ENCODE results near the gene FBN1.

The FBN1 gene

DNA sequence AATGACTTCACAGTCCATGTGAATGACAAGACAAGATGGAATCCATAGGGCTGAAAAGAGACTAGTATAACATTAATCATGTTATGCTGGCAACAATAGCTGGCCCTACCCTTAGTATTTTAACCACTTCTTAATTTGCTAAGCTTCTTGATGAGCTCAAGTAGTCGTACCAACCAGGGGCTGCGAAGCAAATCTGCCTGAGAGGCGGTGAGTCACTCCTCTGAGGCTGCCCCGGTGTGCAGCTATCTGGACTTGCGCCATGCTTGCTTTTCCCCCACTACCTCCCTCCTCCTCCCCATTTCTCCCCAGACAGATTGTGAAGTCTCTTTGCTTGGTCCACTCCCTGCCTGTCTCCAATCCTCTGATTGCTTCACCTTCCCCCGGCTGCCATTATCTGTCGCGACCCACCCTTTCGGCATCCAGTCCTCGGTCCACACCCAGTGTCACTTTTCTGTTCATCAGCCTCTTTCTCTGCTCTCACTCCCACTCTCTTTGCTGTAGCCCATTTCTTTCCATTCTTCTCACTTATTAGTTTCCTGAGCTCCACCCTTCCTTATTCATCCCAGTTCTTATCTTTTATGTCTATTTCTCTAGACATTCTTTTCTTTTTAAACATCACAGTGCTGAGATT lies 271.6 kb downstream of the FBN1 start:
- H2AFZ ChIP-seq: no peak overlapping the region

DNA sequence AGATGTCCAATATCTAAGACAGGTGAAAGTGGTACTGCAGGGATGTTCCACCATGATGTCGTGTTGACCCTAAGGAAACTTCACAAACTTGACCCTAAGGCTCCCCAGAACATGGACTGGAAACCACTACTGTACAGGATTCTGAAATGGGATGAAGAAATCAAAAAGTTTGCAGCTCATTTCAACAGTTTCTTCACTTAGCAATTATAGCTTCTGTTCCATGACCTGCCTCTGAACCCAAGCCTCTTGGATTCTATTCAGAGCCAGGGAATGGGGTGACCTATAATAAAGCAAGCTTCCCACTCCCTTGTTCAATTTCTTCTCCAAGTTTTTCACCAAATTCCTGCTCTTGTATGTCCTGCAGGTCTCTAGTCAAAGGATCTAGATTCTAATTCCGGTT lies 273.5 kb downstream of the FBN1 start:
- H3K9ac ChIP-seq: no peak overlapping the region
- H3K27me3 ChIP-seq (ENCODE audit: control insufficient read depth, insufficient read depth, low read length): no peaks in the 10 kb centered on the region
- H2AFZ ChIP-seq: no peak overlapping the region
- TF ChIP-seq, protein P1, sequence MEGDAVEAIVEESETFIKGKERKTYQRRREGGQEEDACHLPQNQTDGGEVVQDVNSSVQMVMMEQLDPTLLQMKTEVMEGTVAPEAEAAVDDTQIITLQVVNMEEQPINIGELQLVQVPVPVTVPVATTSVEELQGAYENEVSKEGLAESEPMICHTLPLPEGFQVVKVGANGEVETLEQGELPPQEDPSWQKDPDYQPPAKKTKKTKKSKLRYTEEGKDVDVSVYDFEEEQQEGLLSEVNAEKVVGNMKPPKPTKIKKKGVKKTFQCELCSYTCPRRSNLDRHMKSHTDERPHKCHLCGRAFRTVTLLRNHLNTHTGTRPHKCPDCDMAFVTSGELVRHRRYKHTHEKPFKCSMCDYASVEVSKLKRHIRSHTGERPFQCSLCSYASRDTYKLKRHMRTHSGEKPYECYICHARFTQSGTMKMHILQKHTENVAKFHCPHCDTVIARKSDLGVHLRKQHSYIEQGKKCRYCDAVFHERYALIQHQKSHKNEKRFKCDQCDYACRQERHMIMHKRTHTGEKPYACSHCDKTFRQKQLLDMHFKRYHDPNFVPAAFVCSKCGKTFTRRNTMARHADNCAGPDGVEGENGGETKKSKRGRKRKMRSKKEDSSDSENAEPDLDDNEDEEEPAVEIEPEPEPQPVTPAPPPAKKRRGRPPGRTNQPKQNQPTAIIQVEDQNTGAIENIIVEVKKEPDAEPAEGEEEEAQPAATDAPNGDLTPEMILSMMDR (IDR thresholded peaks at IDR 0.05): no peak
- H3K4me1 ChIP-seq: no peaks in the 10 kb centered on the region
- H3K27ac ChIP-seq: no peak overlapping the region
- no peaks in the 10 kb centered on the region for H3K79me2 ChIP-seq
- H3K9me3 ChIP-seq (ENCODE audit: control insufficient read depth, low read length): no peaks in the 10 kb centered on the region
- no peak overlapping the region for H3K4me3 ChIP-seq (ENCODE audit: low read depth, low read length)
- no peaks in the 10 kb centered on the region for H3K36me3 ChIP-seq (ENCODE audit: control insufficient read depth, insufficient read depth, low read length)
- H3K4me2 ChIP-seq (ENCODE audit: low read length): no peak overlapping the region

More for the DNA sequence above, 271.6 kb downstream of the FBN1 start:
- no peaks in the 10 kb centered on the region for H3K79me2 ChIP-seq
- H3K4me3 ChIP-seq (ENCODE audit: low read depth, low read length): no peak overlapping the region
- H3K4me1 ChIP-seq: no peaks in the 10 kb centered on the region
- H3K9ac ChIP-seq: no peak overlapping the region
- H3K9me3 ChIP-seq (ENCODE audit: control insufficient read depth, low read length): no peaks in the 10 kb centered on the region
- TF ChIP-seq, protein P1 (IDR thresholded peaks at IDR 0.05): no peak
- H3K27ac ChIP-seq: no peak overlapping the region
- H3K36me3 ChIP-seq (ENCODE audit: control insufficient read depth, insufficient read depth, low read length): no peaks in the 10 kb centered on the region
- H3K27me3 ChIP-seq (ENCODE audit: control insufficient read depth, insufficient read depth, low read length): no peaks in the 10 kb centered on the region
- no peak overlapping the region for H3K4me2 ChIP-seq (ENCODE audit: low read length)

DNA sequence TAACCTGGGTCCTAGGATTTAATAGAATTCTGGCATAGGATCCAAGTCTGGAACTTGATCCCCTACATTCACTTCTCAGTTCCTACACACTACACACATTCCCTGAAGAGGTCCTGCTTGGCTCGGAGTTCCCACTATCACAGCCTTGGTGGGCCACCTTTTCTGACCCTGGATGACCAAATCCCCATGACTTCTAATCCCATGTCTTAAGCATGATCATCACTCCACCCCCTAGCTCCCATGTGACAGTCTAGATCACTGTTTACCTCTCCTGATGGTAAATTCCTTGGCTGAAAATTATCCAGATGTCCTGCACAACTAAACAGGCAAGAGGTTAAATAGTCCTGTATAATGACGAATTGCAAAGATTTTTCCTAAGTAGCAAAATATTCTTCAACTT lies 274.0 kb downstream of the FBN1 start:
- no peak overlapping the region for H3K27ac ChIP-seq
- H3K9ac ChIP-seq: no peak overlapping the region

DNA sequence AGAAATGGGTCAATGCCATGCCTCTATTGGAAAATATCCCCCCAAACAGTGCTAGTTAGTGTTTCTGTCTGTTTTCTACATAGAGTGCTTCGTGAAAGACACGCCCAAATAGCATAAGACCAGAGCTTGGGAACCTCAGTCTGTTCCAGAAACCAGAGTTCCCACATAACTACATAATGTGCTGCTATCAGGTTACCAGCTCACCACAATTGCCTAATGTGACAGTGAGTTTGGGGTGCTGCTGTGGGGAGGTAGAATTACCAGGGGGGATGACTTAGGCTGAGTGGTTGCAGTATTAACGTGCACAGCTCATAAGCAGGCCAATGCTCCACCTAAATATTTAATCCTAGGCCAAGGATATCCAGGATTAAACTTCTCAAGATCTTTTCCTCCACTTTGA lies 275.0 kb downstream of the FBN1 start:
- Histone ChIP-seq H3K4me2 (ENCODE audit: low read length) (no peak overlapping the region), H3K36me3 (ENCODE audit: control insufficient read depth, insufficient read depth, low read length) (no peaks in the 10 kb centered on the region), H3K27me3 (ENCODE audit: control insufficient read depth, insufficient read depth, low read length) (no peaks in the 10 kb centered on the region), H3K4me1 (no peaks in the 10 kb centered on the region), H2AFZ (no peak overlapping the region), H3K27ac (no peak overlapping the region), H3K9ac (no peak overlapping the region), H3K4me3 (ENCODE audit: low read depth, low read length) (no peak overlapping the region), H3K79me2 (no peaks in the 10 kb centered on the region), H3K9me3 (ENCODE audit: control insufficient read depth, low read length) (no peaks in the 10 kb centered on the region)
- TF ChIP-seq, protein P1 (IDR thresholded peaks at IDR 0.05): no peak

More for the DNA sequence above, 274.0 kb downstream of the FBN1 start:
- H3K9me3 ChIP-seq (ENCODE audit: control insufficient read depth, low read length): no peaks in the 10 kb centered on the region
- H2AFZ ChIP-seq: no peak overlapping the region
- H3K4me2 ChIP-seq (ENCODE audit: low read length): no peak overlapping the region
- H3K4me1 ChIP-seq: no peaks in the 10 kb centered on the region
- no peaks in the 10 kb centered on the region for H3K27me3 ChIP-seq (ENCODE audit: control insufficient read depth, insufficient read depth, low read length)
- no peaks in the 10 kb centered on the region for H3K36me3 ChIP-seq (ENCODE audit: control insufficient read depth, insufficient read depth, low read length)
- no peak overlapping the region for H3K4me3 ChIP-seq (ENCODE audit: low read depth, low read length)
- TF ChIP-seq, protein P1 (IDR thresholded peaks at IDR 0.05): no peak
- H3K79me2 ChIP-seq: no peaks in the 10 kb centered on the region

DNA sequence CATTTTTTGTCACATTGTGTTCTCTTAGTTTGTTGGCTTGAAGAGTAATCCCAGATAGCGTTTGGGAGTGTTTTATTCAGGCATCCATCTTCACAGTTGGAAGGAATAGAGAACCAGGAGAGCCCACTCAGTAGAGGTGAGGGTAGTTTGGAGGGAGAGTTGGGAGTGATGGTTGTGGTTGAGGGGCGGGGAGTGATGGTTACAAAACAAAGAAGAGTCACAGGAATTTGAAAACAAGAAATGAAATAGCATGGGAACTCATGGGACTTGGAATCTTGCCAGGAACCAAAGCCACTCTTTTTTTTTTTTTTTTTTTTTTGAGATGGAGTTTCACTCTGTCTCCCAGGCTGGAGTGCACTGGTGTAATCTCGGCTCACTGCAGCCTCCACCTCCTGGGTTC lies 278.0 kb downstream of the FBN1 start:
- TF ChIP-seq, protein P1 (IDR thresholded peaks at IDR 0.05): no peak
- no peak overlapping the region for H3K27ac ChIP-seq

More for the DNA sequence above, 278.0 kb downstream of the FBN1 start:
- Histone ChIP-seq H3K9me3 (ENCODE audit: control insufficient read depth, low read length) (no peaks in the 10 kb centered on the region), H2AFZ (no peak overlapping the region), H3K4me3 (ENCODE audit: low read depth, low read length) (no peak overlapping the region), H3K4me2 (ENCODE audit: low read length) (no peak overlapping the region), H3K79me2 (no peaks in the 10 kb centered on the region), H3K36me3 (ENCODE audit: control insufficient read depth, insufficient read depth, low read length) (no peaks in the 10 kb centered on the region), H3K9ac (no peak overlapping the region), H3K27me3 (ENCODE audit: control insufficient read depth, insufficient read depth, low read length) (no peaks in the 10 kb centered on the region), H3K4me1 (no peaks in the 10 kb centered on the region)

Measured in parathyroid adenoma (tissue), 2 donors.